MG63 (cell line): ENCODE data around the gene PTPRA. TPM values are rescaled to one million over a fixed set of nuclear protein-coding genes. Genes with fewer than 3 reads are reported as not detected.

Experiments
- DNase-seq: peaks from one replicate; pipeline ENCODE4 v3.0.0-alpha.2; 2020
- H3K27me3 ChIP-seq: fragments of 250-450 bp; sonication (Bioruptor Pico); 2 replicates; pipeline ENCODE4 v1.5.1; 2020; ENCODE audit warnings: mild to moderate bottlenecking, moderate library complexity
- H3K36me3 ChIP-seq: fragments of 250-450 bp; sonication (Bioruptor Pico); 2 replicates; pipeline ENCODE4 v1.5.1; 2020; ENCODE audit warnings: mild to moderate bottlenecking, moderate library complexity
- H3K4me3 ChIP-seq: fragments of 250-450 bp; sonication (Bioruptor Pico); 2 replicates; pipeline ENCODE4 v1.5.1; 2020; ENCODE audit warnings: mild to moderate bottlenecking, moderate library complexity
- H3K9me3 ChIP-seq: fragments of 250-450 bp; sonication (Bioruptor Pico); 2 replicates; pipeline ENCODE4 v1.5.1; 2020; ENCODE audit warnings: mild to moderate bottlenecking, moderate library complexity
- total RNA-seq: library from RNA; depleted of rRNA; stranded (reverse); fragments of >200 nt; shearing (Covaris generic); gene quantifications from 2 replicates; pipeline ENCODE4 v1.2.3, GENCODE V29; 2014; ENCODE audit warnings: low replicate concordance

Gene PTPRA
- total RNA-seq, 1 experiment from 2014 or later = 8.8 TPM

DNA sequence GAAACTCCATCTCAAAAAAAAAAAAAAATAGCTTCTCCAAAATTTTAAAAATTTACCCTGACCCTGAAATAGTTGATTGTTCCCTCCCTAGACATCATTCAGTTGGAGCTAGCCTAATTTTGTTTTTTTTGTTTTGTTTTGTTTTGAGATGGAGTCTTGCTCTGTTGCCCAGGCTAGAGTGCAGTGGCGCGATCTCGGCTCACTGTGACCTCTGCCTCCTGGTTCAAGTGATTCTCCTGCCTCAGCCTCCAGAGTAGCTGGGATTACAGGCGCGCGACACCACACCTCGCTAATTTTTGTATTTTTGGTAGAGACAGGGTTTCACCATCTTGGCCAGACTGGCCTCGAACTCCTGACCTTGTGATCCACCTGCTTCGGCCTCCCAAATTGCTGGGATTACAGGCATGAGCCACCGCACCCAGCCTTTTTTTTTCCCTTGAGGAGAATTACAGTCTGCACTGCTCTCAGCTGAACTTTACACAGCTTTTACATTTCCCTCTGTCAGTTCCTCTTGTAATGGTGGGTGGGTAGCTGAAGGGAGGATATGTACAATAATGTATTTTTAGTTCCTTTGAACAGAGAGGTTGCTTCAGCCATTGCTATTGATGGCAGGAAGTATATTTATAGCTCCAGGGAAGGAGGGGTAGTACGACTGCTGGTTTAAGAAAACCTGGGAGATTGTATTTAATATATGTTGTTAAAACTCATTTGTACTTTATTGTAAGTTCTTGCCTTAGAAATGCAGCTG lies 27.7 kb downstream of the PTPRA start:
- Histone ChIP-seq H3K4me3 (no peak overlapping the region), H3K9me3 (no peaks in the 10 kb centered on the region), H3K27me3 (no peaks in the 10 kb centered on the region), H3K36me3 (no peaks in the 10 kb centered on the region)
- no peak for DNase-seq

DNA sequence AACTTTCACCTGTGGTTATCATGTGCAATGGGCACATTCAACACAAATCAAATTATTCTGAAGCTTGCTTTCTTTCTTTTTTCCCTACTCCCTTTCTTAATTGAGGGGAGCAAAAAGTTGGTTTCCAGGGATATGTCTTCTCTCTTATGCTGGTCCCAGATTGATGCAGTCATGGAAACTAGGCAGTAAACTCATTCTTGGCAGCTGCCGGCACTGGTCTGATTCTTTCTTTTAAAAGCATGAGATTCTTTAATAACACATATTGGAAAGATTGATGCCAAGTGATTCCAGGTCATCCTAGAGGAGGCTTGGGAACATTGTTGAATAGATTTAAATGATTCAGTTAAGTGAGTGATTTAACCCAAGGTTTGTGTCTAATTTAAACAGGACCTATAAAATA lies 29.0 kb downstream of the PTPRA start:
- no peaks in the 10 kb centered on the region for H3K27me3 ChIP-seq
- no peak for DNase-seq
- no peaks in the 10 kb centered on the region for H3K9me3 ChIP-seq
- H3K36me3 ChIP-seq = no peaks in the 10 kb centered on the region
- H3K4me3 ChIP-seq = no peak overlapping the region

DNA sequence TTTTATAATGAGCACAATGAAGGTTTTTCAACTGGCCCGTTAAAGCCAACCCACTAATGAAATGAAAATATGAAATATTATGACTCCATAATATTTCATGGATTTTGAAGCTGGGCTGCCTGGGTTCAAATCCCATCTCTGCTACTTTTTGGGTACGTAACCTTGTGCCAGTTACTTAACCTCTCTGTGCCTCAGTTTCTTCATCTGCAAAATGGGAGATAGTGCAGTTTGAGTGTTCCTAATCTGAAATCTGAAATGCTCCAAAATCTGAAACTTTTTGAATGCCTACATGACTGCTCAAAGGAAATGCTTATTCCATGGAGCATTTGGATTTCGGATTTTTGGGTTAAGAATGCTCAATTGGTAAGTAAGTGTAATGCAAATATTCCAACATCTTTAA lies 29.5 kb downstream of the PTPRA start:
- no peaks in the 10 kb centered on the region for H3K27me3 ChIP-seq
- H3K36me3 ChIP-seq = no peaks in the 10 kb centered on the region
- H3K9me3 ChIP-seq = no peaks in the 10 kb centered on the region
- DNase-seq = no peak
- H3K4me3 ChIP-seq = no peak overlapping the region

DNA sequence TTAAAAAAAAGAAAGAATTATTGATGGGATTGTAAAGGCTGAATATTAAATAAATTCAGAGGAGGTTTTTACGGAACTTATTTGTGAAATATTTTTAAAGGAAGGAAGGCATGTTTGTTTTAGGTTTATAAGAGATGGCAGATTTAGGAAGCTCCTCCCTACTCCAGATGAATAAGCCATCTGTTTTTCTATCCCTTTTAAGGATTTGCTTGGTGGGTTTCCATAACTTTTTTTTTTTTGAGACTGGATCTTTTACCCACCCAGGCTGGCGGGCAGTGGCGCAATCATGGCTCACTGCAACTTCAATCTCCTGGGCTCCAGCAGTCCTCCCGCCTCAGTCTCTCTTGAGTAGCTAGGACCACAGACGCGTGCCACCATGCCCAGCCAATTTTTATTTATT lies 30.4 kb downstream of the PTPRA start:
- H3K36me3 ChIP-seq = no peaks in the 10 kb centered on the region
- H3K27me3 ChIP-seq = no peaks in the 10 kb centered on the region
- no peak for DNase-seq

DNA sequence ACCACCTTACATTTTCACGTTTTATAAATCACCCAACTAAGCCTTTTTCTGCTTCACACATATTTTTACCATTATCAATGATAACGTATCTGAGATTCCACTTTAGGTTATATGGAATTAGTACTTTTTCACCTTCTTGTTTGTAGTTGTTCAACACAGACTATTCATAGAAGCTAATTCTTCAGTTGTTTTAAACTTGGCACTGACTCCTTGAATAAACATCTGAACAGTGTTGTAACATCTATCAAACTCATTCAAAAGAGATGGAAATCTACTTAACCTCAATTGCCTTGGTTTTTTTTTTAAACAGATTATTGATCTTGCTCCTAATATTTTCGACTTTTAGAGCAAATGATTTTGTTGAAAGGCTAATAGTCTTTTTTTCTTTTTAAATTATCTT lies 34.2 kb downstream of the PTPRA start:
- H3K4me3 ChIP-seq = no peak overlapping the region
- H3K9me3 ChIP-seq = no peaks in the 10 kb centered on the region
- H3K36me3 ChIP-seq = no peaks in the 10 kb centered on the region
- no peaks in the 10 kb centered on the region for H3K27me3 ChIP-seq
- DNase-seq = no peak

More for the DNA sequence above, 30.4 kb downstream of the PTPRA start:
- no peaks in the 10 kb centered on the region for H3K9me3 ChIP-seq
- H3K4me3 ChIP-seq = no peak overlapping the region

DNA sequence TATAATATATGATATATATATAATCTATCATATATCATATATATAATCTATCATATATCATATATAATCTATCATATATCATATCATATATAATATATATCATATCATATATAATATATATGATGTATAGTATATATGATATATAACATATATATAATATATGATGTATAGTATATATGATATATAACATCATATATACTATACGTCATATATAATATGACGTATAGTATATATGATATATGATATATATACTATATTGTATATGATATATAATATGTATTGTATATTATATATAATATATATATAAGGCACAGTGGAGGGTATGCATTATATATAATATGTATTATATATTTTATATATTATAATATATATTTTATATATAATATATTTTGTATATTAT lies 36.7 kb downstream of the PTPRA start:
- no peaks in the 10 kb centered on the region for H3K27me3 ChIP-seq
- no peaks in the 10 kb centered on the region for H3K36me3 ChIP-seq
- DNase-seq = no peak
- H3K4me3 ChIP-seq = no peak overlapping the region
- no peaks in the 10 kb centered on the region for H3K9me3 ChIP-seq

DNA sequence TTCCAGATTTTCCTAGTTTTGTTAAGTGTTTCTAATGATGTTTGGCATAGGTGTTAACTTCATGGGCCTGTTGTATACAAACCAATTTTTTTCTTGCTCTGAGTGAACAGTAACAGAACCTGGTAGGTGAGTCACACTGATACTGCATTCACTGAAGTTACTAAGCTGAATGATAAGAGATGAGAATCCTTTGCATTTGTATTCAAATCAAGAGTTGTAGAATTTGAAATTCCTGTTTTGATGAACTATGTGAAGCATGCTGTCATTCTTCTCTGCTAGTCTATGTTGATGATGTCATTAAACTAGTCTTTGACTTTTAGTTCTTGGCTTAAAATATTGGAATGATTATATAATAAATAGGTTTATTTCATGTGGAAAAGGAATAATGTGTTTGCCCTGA lies 37.9 kb downstream of the PTPRA start:
- DNase-seq = no peak
- H3K36me3 ChIP-seq = no peaks in the 10 kb centered on the region
- H3K4me3 ChIP-seq = no peak overlapping the region
- no peaks in the 10 kb centered on the region for H3K9me3 ChIP-seq
- H3K27me3 ChIP-seq = no peaks in the 10 kb centered on the region

DNA sequence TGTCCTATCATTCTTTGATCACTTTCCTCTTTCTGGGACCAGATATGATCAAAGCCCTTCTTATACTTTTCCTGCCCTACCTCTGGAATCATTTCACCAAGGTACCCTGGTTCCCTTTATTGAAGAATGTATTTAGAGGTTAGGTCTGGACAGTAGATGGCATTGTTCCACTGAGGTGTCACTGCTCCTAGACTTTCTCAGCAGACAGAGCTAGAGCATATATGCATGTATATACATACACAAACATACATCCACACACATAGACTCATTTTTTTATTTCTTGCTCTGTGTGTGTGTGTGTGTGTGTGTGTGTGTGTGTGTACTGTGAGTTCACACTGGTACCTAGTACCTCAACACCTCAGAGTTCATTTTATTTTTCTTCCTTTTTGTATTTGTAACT lies 40.9 kb downstream of the PTPRA start:
- Histone ChIP-seq H3K36me3 (no peaks in the 10 kb centered on the region), H3K4me3 (no peak overlapping the region), H3K9me3 (no peaks in the 10 kb centered on the region), H3K27me3 (no peaks in the 10 kb centered on the region)
- no peak for DNase-seq

DNA sequence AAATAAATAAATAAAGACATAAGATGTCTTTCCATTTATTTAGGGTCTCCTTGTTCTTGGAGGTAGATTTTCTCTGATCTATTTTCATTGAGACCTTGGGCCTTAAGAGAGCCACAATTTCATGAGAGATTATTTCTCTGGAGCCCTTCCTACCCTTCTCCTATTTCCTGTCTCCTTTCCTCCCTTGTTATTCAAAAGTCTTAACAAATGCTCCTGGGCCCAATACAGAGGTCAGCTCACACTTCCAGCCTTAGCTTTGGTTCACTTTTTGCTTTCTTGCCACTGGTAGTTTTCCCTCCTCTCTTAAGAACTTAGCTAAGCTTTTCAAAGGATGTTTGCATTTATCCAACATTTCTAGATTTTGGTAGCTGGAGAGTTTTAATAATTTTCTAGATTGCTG lies 44.0 kb downstream of the PTPRA start:
- no peak for DNase-seq
- no peaks in the 10 kb centered on the region for H3K36me3 ChIP-seq
- no peaks in the 10 kb centered on the region for H3K27me3 ChIP-seq
- no peak overlapping the region for H3K4me3 ChIP-seq
- H3K9me3 ChIP-seq = no peaks in the 10 kb centered on the region

DNA sequence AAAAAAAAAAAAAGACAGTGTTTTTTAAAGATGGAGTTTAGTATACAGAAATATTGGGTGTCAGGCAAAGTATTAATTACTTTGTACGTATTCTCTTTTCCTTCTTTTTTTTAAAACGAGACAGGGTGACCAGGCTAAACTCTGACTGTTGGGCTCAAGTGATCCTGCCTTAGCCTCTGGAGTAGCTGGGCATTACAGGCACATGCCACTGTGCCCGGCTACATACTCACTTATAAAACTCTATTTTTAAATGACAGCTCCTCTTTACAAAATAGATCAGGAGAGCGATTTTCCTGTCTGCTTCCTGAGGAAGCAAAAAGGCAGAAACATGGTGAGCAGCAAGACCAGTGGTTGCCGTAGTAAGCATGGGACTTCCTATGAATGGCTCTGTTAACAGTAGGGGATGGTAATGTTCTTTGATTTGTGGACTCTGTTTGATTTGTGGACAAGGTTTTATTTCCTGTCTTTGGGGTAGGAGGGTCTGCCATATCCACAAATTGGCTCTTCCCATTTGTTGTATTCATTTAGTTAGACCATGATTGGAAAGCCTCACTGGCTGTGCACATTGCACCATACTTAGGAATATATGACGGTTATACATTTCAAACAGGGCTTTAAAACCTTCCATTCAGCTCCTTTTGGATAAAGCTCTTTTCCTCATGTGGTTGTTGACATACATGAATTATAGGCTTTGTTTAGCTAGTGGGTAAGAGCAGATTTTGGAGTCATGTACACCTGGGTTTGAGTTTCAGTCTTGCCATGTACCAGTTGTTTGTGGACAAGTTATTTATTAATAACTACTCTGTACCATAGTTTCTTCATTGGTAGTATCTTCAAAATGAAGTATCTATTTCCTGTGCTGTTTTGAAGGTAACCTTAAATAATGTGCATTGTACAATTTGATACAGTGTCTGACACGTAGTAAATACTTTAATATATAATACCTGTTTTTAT lies 45.1 kb downstream of the PTPRA start:
- no peaks in the 10 kb centered on the region for H3K9me3 ChIP-seq
- H3K4me3 ChIP-seq = no peak overlapping the region
- H3K36me3 ChIP-seq = no peaks in the 10 kb centered on the region
- H3K27me3 ChIP-seq = no peaks in the 10 kb centered on the region
- DNase-seq = no peak

DNA sequence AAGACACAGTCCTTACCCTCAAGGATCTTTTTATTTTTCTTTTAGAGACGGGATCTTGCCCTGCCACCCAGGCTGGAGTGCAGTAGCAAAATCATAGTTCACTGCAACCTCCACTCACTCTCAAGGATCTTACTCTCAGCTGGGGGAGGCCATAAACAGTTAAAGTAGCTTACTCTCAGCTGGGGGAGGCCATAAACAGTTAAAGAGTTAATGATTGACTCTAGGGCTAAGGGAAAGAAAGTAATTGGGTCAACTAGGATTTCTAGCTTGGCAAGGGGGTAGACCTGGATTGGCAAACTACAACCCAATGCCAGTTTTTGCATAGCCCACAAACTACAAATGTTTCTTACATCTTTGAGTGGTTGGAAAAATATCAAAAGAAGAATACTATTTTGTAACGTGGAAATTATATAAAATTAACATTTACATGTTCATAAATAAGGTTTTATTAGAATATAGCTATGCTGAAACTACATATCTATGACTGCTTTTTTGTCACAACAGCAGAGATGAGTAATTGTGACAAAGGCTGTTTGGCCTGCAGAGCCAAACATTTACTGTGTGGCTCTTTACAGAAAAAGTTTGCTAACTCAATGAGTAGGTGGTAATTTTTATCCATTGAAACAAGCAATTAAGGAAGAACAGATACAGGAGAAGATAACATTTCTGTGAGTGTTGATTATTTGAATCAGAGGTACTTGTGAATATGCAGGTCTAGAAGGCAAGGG lies 46.4 kb downstream of the PTPRA start:
- H3K9me3 ChIP-seq = no peaks in the 10 kb centered on the region
- H3K4me3 ChIP-seq = no peak overlapping the region
- no peaks in the 10 kb centered on the region for H3K36me3 ChIP-seq
- DNase-seq = no peak
- no peaks in the 10 kb centered on the region for H3K27me3 ChIP-seq

DNA sequence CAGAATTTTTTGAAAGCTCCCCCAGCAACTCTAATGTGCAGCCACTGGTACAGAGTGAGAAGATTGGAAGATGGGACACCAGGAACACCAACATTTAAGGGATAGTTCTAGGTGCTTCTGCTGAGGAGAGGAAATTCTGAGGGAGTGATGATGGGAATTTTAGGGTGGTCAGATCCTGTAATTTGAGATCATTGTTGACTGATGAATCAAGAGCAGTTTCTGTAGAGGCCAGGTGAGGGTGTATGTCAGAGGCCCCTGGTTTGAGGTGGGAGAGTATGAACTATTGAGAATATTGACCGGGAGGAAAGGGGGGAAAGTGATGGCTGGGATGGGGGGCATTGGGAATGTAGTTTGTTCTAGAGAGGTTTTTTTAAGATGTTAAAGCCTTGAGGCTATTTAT lies 47.2 kb downstream of the PTPRA start:
- H3K4me3 ChIP-seq = no peak overlapping the region
- H3K36me3 ChIP-seq = no peaks in the 10 kb centered on the region
- DNase-seq = no peak
- H3K9me3 ChIP-seq = no peaks in the 10 kb centered on the region
- H3K27me3 ChIP-seq = no peaks in the 10 kb centered on the region

DNA sequence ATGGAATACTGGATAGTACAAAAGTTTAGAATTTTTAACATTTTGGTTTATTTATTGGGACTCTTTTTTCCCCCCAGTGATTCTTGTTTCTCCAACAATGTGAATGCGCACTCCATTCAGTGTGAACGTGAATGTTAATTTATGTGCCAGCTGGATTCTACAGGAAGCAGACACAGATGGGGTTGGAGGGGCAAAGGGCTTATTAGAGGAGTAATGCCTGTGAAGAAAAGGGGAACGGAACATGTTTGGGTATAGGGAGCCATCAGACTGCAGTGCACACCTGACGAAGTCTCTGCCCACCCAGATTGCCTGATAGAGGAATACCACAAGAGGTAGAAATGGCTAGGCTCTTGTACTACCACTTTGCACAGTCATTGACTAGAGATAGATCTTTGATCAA lies 48.2 kb downstream of the PTPRA start:
- no peaks in the 10 kb centered on the region for H3K27me3 ChIP-seq
- no peaks in the 10 kb centered on the region for H3K36me3 ChIP-seq
- no peak for DNase-seq
- H3K9me3 ChIP-seq = no peaks in the 10 kb centered on the region
- no peak overlapping the region for H3K4me3 ChIP-seq

DNA sequence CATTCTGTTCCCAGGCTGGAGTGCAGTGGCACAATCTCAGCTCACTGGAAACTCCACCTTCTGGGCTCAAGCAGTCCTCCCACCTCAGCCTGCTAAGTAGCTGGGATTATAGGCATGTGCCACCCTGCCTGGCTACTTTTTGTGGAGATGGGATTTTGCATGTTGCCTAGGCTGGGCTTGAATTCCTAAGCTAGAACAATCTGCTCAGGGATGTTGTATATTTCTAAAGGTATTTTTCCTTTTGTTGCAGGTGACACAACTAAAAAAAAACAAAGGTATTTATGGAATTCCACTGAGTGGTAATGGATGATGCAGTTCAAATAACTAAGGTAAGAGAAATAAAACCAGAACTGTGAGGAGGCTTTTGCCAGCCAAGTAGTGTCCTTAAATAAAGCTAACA lies 49.7 kb downstream of the PTPRA start:
- Histone ChIP-seq H3K36me3 (no peaks in the 10 kb centered on the region), H3K9me3 (no peaks in the 10 kb centered on the region), H3K4me3 (no peak overlapping the region), H3K27me3 (no peaks in the 10 kb centered on the region)
- DNase-seq = no peak

DNA sequence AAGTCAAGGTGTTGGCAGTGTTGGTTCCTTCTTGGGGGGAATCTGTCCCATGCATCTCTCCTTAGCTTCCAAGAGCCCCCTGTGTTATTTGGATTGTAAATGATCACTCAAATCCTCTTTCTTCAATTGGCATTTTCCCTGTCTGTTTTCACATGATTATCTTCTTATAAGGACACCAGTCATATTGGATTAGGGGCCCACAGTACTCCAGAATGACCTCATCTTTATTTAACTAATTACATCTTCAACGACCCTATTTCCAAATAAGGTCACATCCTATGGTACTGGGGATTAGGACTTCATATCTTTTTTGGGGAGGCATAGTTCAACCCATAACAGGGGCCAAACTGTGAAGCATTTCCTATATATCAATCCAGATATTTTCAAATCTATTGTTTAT lies 57.3 kb downstream of the PTPRA start:
- H3K27me3 ChIP-seq = no peaks in the 10 kb centered on the region
- no peaks in the 10 kb centered on the region for H3K9me3 ChIP-seq
- H3K4me3 ChIP-seq = no peak overlapping the region
- H3K36me3 ChIP-seq = no peaks in the 10 kb centered on the region
- no peak for DNase-seq

DNA sequence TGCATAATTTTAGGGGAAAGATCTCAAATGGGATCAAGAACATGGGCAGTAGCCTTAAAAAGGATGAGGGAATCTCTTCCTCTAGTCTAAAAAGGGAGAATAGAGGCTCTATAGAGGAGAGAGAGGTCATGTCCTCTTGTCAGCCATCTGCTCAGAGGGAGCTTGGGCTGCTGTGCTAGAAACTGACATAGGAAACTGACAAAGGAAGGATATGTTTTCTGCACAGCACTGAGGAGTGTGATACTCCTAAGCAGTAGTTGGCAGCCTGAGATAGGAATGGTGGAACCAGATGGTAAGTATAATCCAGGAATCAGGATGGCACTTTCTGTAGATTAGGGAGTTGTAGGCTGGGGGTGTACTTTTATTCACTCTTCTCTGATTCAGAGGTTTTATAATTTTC lies 59.2 kb downstream of the PTPRA start:
- H3K9me3 ChIP-seq = no peaks in the 10 kb centered on the region
- H3K27me3 ChIP-seq = no peaks in the 10 kb centered on the region
- no peaks in the 10 kb centered on the region for H3K36me3 ChIP-seq
- H3K4me3 ChIP-seq = no peak overlapping the region
- no peak for DNase-seq

DNA sequence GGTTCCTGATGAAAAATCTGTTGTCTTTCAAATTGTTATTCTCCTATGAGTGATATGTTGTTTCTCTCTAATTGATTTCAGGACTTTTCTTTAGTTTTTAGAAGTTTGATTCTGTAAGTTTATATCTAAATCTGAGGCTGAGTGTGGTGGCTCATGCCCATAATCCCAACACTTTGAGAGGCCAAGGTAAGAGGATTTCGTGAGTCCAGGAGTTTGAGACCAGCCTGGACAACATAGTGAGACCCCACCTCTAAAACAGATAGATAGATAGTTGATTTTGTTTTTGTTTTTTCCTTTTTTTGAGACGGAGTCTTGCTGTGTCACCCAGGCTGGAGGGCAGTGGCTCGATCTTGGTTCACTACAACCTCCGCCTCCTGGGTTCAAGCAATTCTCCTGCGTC lies 64.6 kb downstream of the PTPRA start:
- Histone ChIP-seq H3K27me3 (no peaks in the 10 kb centered on the region), H3K4me3 (no peak overlapping the region), H3K9me3 (no peaks in the 10 kb centered on the region), H3K36me3 (no peaks in the 10 kb centered on the region)
- DNase-seq = no peak
